ENCODE measurements around the gene FBXO27. TPM values are rescaled to one million over a fixed set of nuclear protein-coding genes. Genes with fewer than 3 reads are reported as not detected.
"Not testable (repeated sequence)": the region's sequence is repeated elsewhere in the genome, so short reads cannot be mapped to it uniquely, and the experiment has no call there.

The FBXO27 gene
- polyA plus RNA-seq, 1 donor from 2014 or later, result 0.38 TPM

DNA sequence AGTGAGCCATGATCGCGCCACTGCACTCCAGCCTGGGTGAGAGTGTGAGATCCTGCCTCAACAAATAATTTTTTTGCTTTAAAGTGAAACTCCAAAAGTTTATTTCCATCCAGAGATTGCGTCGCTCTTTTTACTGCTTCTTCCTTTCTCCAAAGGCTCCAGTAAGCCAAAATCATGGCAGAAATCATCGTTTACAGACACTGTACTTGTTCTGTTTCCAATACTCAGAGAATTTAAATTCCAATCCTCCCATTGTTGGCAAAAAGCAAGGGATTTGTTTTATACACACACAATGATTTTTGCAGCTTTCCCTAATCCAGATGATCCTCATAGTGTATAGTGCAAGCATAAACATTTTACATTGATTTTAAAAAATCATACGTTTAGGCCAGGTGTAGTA, 15.3 kb downstream of the FBXO27 start:
- H3K27me3 Mint-ChIP-seq, result peaks cover 3% of the 10 kb centered on the region
- no peaks in the 10 kb centered on the region for H3K36me3 Mint-ChIP-seq
- H3K9me3 Mint-ChIP-seq, result peaks cover 0 to 15% (median 0%) of the 10 kb centered on the region in 3 donors
- peaks cover 0 to 2% (median 0%) of the 10 kb centered on the region in 3 donors for H3K4me1 Mint-ChIP-seq
- H3K27ac Mint-ChIP-seq, result no peak overlapping the region
- no peak overlapping the region for H3K4me3 Mint-ChIP-seq

DNA sequence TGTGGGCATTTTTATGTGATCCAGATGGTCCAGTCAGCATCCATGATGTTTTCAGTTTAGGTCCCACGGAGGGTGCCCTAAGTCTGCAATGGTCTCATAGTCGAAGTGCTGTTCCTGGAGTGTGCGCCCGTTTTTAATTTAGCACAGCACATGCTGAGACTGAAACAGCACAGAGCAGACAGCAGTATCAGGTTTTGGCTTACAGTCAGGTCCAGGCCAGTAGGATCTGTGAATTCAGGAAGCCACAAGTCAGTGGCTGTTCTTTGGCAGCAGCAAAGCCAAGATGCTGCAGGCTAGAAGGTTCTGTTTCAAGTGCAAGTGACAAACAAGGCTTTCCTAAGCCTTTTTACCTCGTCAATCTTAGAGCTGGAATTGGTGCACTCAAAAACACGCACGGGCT, 18.3 kb downstream of the FBXO27 start:
- peaks cover 0 to 8% (median 4%) of the 10 kb centered on the region in 3 donors for H3K9me3 Mint-ChIP-seq
- H3K27me3 Mint-ChIP-seq, result peaks cover 6% of the 10 kb centered on the region
- H3K4me1 Mint-ChIP-seq, result peaks cover 0 to 2% (median 0%) of the 10 kb centered on the region in 3 donors
- H3K36me3 Mint-ChIP-seq, result no peaks in the 10 kb centered on the region
- no peak overlapping the region for H3K27ac Mint-ChIP-seq
- no peak overlapping the region for H3K4me3 Mint-ChIP-seq

DNA sequence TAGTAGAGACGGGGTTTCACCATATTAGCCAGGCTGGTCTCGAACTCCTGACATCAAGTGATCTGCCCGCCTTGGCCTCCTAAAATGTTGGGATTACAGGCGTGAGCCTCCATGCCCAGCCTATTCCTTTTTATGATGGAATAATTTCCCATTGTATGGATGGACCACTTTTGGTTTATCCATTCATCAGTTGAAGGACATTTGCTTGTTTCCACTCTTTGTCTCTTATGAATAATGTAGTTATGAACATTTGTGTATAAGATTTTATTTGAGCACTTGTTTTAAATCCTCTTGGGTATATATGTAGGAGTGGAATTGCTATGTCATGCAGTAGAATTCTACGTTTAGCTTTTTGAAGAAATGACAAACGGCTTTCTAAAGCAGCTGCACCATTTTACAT, 23.3 kb downstream of the FBXO27 start:
- Mint-ChIP-seq H3K4me1 (peaks cover 0 to 2% (median 2%) of the 10 kb centered on the region in 3 donors), H3K27ac (no peak overlapping the region), H3K36me3 (no peaks in the 10 kb centered on the region), H3K4me3 (no peak overlapping the region), H3K27me3 (peaks cover 12% of the 10 kb centered on the region), H3K9me3 (peaks cover 0 to 6% (median 4%) of the 10 kb centered on the region in 3 donors)

DNA sequence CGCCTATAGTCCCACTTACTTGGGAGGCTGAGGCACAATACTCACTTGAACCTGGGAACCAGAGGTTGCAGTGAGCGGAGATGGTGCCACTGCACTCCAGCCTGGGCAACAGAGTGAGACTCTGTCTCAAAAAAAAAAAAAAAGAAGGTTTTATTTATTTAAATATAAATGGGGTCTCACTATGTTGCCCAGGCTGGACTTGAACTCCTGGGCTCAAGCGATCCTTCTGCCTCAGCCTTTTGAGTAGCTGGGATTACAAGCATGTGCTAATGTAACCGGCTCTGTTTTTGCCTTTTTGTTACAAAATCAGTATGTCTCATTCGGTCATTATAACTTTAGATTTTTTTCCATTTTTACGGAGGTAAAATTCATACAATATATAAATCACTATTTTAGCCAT, 24.2 kb downstream of the FBXO27 start:
- H3K27ac Mint-ChIP-seq, result no peak overlapping the region
- peaks cover 0 to 6% (median 4%) of the 10 kb centered on the region in 3 donors for H3K9me3 Mint-ChIP-seq
- no peaks in the 10 kb centered on the region for H3K36me3 Mint-ChIP-seq
- H3K4me1 Mint-ChIP-seq, result peaks cover 0 to 3% (median 2%) of the 10 kb centered on the region in 3 donors
- no peak overlapping the region for H3K4me3 Mint-ChIP-seq
- H3K27me3 Mint-ChIP-seq, result peaks cover 14% of the 10 kb centered on the region

DNA sequence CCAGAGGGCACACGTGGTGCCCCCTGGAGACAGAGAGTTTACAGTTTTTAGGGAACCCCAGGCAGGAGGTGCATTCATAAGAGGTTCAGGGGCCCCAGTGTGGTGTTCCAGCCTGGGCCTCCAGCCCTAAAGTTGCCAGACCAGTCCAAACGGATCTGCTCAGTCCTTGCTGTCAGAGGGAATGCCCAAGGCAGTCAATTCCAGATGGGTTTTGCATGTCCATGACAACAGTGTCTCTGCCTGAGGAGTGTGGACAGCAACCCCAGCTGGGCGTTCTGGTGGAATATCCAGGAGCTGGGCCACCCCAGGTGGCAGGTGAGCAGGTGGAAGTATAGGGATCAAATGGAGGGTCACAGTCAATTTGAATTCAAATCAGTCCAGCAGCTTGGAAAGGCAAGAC, 25.3 kb downstream of the FBXO27 start:
- Mint-ChIP-seq H3K4me1 (peaks cover 0 to 3% (median 2%) of the 10 kb centered on the region in 3 donors), H3K4me3 (no peak overlapping the region), H3K36me3 (no peaks in the 10 kb centered on the region), H3K27me3 (peaks cover 12% of the 10 kb centered on the region), H3K9me3 (peaks cover 0 to 6% (median 2%) of the 10 kb centered on the region in 3 donors), H3K27ac (no peak overlapping the region)

DNA sequence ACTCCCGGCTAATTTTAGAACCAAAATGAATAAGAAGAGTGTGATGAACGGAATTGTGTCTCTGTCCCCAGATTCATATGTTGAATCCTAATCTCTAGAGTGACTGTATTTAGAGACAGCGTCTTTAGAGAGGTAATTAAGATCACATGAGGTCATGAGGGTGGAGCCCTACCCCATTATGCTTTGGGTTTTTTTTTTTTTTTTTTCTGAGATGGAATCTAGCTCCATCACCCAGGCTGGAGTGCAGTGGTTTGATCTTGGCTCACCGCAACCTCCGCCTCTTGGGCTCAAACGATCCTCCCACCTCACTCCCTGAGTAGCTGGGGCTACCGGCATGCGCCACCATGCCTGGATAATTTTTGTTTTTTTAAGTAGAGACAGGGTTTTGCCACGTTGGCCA, 27.9 kb downstream of the FBXO27 start:
- Mint-ChIP-seq H3K27ac (no peak overlapping the region), H3K4me3 (peak overlapping the region in 1 of 4 donors; percentile 57), H3K27me3 (peaks cover 11% of the 10 kb centered on the region), H3K4me1 (peaks cover 0 to 5% (median 2%) of the 10 kb centered on the region in 3 donors), H3K36me3 (no peaks in the 10 kb centered on the region), H3K9me3 (peaks cover 0 to 5% (median 2%) of the 10 kb centered on the region in 3 donors)

DNA sequence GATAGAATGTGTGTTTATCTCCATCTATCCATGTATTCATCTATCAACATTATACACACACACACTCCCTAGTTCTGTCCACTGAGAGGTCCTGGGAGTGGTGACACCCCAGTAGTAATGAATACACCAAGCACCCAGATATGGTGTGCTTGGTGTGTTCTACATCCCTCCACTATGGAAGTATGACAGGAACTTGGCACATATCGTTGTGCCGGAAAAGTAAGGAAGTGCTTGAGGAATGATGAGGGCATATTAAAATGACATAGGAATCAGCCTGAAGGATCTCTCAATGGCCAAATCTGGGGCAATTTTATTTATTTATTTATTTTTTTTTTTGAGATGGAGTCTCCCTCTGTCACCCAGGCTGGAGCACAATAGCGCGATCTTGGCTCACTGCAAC, 28.6 kb downstream of the FBXO27 start:
- peaks cover 0 to 5% (median 0%) of the 10 kb centered on the region in 3 donors for H3K9me3 Mint-ChIP-seq
- peaks cover 0 to 5% (median 2%) of the 10 kb centered on the region in 3 donors for H3K4me1 Mint-ChIP-seq
- peaks cover 9% of the 10 kb centered on the region for H3K27me3 Mint-ChIP-seq
- H3K4me3 Mint-ChIP-seq, result no peak overlapping the region
- no peak overlapping the region for H3K27ac Mint-ChIP-seq
- no peaks in the 10 kb centered on the region for H3K36me3 Mint-ChIP-seq

DNA sequence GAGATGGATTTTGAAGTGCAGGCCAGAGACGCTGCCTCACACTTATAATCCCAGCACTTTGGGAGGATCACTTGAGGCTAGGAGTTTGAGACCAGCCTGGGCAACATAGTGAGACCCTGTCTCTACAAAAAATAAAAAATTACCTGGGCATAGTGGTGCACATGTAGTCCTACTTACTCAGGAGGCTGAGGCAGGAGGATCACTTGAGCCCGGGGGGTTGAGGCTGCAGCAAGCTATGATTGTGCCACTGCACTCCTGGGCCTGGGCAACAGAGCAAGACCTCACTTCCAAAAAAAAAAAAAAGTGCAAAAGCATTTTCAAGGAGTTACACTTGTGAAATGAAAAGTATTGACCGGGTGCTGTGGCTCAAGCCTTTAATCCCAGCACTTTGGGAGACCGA, 29.2 kb downstream of the FBXO27 start:
- no peaks in the 10 kb centered on the region for H3K36me3 Mint-ChIP-seq
- peaks cover 0 to 5% (median 2%) of the 10 kb centered on the region in 3 donors for H3K4me1 Mint-ChIP-seq
- no peak overlapping the region for H3K4me3 Mint-ChIP-seq
- peaks cover 7% of the 10 kb centered on the region for H3K27me3 Mint-ChIP-seq
- H3K27ac Mint-ChIP-seq, result no peak overlapping the region
- peaks cover 0 to 3% (median 0%) of the 10 kb centered on the region in 3 donors for H3K9me3 Mint-ChIP-seq

DNA sequence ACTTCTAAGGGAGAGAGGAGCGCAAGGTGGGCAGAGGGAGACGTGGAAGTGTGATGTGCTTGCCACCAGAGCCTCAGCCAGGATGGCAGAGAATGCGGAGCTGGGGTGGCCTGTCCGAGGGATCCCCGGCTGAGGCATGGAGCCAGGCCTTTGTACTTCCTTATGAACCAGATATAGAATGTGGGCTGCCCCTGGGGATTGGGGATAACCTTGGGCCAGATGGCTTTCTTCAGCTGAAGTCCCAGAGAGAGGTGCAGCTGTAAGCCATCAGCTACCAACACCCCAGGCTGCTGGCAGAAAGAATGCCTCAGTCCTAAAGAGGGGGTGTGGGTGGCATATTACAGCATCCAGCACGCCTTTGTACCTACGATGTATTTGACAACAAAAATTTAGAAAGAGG, 31.3 kb downstream of the FBXO27 start:
- Mint-ChIP-seq H3K9me3 (peaks cover 0 to 5% (median 0%) of the 10 kb centered on the region in 3 donors), H3K27me3 (peaks cover 8% of the 10 kb centered on the region), H3K4me1 (peaks cover 0 to 5% (median 0%) of the 10 kb centered on the region in 3 donors), H3K36me3 (no peaks in the 10 kb centered on the region), H3K27ac (no peak overlapping the region), H3K4me3 (no peak overlapping the region)

DNA sequence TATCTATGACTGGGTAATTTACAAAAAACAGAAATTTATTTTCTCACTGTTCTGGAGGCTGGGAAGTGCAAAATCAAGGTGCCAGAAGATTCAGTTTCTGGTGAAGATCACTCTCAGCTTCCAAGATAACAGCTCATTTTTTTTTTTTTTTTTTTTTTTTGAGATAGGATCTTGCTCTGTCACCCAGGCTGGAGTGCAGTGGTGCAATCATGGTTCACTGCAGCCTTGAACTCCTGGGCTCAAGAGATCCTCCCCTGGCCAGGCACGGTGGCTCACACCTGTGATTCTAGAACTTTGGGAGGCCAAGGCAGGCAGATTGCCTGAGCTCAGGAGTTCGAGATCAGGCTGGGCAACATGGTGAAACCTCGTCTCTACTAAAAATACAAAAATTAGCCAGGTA, 34.8 kb downstream of the FBXO27 start:
- H3K36me3 Mint-ChIP-seq, H3K27me3 Mint-ChIP-seq, H3K4me3 Mint-ChIP-seq, H3K27ac Mint-ChIP-seq, H3K4me1 Mint-ChIP-seq: not testable (repeated sequence)
- H3K9me3 Mint-ChIP-seq, result peaks cover 0 to 11% (median 0%) of the 10 kb centered on the region in 3 donors

DNA sequence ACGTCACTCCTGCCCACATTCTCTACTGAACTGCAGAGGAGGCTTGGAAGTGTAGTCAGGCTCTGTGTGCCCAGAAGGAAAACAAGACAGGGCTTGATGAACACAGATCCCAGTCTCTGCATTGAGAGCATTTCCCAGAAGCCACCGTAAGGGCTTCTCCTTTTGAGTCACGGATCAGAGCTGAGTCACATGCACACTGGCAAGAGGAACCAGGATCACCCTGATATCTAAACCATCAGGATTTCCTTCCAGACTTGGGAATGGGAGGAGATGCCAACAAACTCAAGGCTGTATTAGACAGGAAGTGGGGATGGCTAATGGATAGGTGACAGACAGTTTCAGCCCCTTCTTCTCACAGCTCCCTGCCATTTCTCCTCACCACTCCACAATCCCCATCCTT, 39.1 kb downstream of the FBXO27 start:
- H3K27me3 Mint-ChIP-seq, result peaks cover 23% of the 10 kb centered on the region
- no peak overlapping the region for H3K27ac Mint-ChIP-seq
- H3K4me1 Mint-ChIP-seq, result no peaks in the 10 kb centered on the region
- peaks cover 2% of the 10 kb centered on the region for H3K36me3 Mint-ChIP-seq
- peaks cover 0 to 8% (median 0%) of the 10 kb centered on the region in 3 donors for H3K9me3 Mint-ChIP-seq
- no peak overlapping the region for H3K4me3 Mint-ChIP-seq

DNA sequence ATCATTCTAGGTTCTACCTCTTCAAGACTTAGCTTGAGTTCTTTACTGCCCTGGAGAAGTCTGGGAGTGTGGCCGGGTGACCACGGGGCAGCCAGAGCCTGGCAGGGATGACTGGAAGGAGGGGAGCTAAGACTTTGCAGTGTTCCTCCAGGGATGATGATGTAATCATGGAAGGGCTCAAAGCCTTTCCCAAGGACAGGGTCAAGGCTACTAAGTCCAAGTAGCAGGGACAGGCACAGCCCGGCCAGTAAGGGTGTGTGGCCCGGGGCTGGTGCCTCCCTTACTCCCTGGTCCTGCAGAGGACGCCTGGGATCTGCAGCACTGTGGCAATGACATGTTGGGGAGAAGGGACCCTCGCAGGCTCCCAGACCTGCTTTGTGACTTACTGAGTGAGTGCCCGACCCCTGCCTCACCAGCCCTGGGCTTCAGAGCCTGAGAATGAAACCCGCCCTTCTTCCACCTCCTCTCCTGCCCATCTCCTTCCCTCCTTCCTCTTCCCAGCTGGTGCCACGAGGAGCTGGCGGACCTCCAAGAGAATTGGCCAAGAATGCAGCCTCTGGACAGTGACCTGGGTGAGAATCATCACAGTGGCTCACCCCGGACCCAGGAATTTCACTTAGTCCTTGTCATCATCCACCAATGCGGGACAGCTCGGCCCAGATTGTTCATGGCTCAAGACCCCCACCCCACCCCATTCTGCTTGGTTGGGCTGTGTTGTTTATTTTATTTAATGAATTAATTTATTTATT, 41.2 kb downstream of the FBXO27 start:
- Mint-ChIP-seq H3K36me3 (peaks cover 3% of the 10 kb centered on the region), H3K4me1 (no peaks in the 10 kb centered on the region), H3K27me3 (peaks cover 20% of the 10 kb centered on the region), H3K27ac (no peak overlapping the region), H3K9me3 (peaks cover 0 to 9% (median 0%) of the 10 kb centered on the region in 3 donors), H3K4me3 (no peak overlapping the region)

DNA sequence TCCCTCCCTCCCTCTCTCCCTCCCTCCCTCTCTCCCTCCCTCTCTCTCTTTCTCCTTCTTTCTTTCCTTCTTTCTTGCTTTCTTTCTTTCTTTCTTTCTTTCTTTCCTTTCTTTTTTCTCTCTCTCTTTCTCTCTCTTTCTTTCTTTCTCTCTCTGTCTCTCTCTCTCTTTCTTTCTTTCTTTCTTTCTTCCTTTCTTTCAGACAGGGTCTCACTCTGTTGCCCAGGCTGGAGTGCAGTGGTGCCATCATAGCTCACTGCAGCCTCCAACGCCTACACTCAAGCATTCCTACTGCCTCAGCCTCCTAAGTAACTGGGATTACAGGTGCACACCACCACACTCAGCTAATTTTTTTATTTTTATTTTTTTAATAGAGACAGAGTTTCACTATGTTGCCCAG, 42.7 kb downstream of the FBXO27 start:
- H3K4me1 Mint-ChIP-seq, H3K9me3 Mint-ChIP-seq, H3K36me3 Mint-ChIP-seq, H3K27ac Mint-ChIP-seq, H3K4me3 Mint-ChIP-seq: not testable (repeated sequence)
- peaks cover 20% of the 10 kb centered on the region for H3K27me3 Mint-ChIP-seq

DNA sequence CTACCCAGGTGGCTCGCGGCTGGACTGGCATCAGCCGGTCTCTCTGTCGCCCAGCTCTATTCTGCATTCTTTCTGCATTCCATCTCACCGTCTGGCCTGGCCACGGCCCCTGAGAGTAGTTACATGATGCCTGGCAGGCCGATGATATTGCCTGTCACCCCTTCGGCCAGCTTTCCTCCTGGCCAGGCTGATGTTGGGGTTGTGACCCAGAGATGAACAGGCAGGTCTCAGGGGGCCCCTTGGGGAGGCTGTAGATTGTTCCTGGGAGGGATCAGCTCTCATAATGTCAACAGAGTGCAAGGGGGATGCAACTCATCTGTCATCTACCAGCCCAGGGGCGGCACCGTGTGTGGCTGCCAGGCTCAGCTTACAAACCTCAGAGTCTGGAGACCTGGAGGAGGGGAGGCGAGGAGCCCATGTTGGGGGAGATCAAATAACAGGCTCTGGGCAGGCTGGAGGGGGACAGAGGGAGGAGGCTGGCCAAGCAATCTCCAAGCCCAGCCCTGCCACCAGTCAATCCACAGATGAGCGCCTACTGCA, 43.2 kb downstream of the FBXO27 start:
- peaks cover 20% of the 10 kb centered on the region for H3K27me3 Mint-ChIP-seq
- H3K36me3 Mint-ChIP-seq, result peaks cover 3% of the 10 kb centered on the region
- peaks cover 0 to 7% (median 0%) of the 10 kb centered on the region in 3 donors for H3K9me3 Mint-ChIP-seq
- no peaks in the 10 kb centered on the region for H3K4me1 Mint-ChIP-seq
- H3K27ac Mint-ChIP-seq, result no peak overlapping the region
- H3K4me3 Mint-ChIP-seq, result no peak overlapping the region

DNA sequence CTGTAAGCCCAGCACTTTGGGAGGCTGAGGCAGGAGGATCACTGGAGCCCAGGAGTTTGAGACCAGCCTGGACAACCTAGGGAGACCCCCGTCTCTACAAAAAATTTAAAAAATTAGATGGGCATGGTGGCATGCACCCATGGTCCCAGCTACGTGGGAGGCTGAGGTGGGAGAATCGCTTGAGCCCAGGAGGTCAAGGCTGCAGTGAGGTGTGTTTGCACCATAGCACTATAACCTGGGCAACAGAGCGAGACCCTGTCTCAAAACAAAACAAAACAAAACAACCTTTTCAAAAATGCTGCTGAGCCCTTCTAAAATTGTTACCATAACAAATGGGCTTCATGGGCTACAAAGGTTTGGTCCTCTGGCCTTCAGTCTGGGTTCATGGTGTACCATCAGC, 43.7 kb downstream of the FBXO27 start:
- not testable (repeated sequence) for H3K9me3 Mint-ChIP-seq, H3K4me3 Mint-ChIP-seq, H3K36me3 Mint-ChIP-seq, H3K27ac Mint-ChIP-seq, H3K4me1 Mint-ChIP-seq
- peaks cover 20% of the 10 kb centered on the region for H3K27me3 Mint-ChIP-seq

DNA sequence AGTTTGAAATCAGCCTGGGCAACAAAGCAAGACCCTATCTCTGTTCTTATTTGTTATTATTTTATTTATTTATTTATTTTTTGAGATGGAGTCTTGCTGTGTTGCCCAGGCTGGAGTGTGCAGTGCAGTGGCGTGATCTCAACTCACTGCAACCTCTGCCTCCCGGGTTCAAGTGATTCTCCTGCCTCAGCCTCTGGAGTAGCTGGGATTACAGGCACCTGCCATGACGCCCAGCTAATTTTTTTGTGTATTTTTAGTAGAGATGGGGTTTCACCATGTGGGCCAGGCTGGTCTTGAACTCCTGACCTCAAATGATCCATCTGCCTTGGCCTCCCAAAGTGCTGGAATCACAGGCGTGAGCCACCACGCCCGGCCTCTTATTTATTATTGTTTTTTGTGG, 44.6 kb downstream of the FBXO27 start:
- H3K27ac Mint-ChIP-seq, H3K4me3 Mint-ChIP-seq, H3K4me1 Mint-ChIP-seq, H3K36me3 Mint-ChIP-seq, H3K9me3 Mint-ChIP-seq: not testable (repeated sequence)
- H3K27me3 Mint-ChIP-seq, result peaks cover 16% of the 10 kb centered on the region

All from IgD-negative memory B cell (primary cell).